ENCODE results near the gene MANBA.

MANBA gene

DNA sequence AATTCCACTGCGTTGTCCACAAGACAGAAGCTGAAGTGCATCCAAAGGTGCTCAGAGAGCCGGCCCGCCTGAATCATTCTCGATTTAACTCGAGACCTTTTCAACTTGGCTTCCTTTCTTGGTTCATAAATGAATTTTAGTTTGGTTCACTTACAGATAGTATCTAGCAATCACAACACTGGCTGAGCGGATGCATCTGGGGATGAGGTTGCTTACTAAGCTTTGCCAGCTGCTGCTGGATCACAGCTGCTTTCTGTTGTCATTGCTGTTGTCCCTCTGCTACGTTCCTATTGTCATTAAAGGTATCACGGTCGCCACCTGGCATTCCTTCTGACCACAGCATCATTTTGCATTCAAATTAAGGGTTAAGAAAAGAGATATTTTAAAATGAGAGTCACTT lies 144.1 kb downstream of the MANBA start:
- peak; percentile 32 for DNase-seq

DNA sequence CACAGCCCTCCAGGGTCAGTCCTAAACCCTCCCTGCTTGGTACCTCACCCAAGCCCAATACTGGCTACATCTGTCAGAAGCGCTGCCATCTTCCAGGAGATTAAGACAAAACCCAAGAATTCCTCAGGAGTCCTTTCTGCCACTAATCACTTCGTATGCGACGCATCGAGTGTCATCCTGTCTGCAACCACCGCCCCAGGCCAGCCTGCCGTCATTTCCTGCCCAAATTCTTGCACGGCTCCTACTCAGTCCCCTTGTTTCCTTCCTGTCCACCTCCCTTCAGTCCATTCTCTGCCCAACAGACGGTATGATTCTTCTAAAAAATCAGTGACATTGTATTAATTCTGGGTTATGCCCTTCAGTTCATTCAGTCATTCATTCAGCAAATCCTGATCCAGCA lies 146.0 kb downstream of the MANBA start:
- DNase-seq: peak; percentile 49

GRCh38 chr4:102612824-102613366 lies 147.9 kb downstream of the MANBA start:
- DNase-seq: peak; percentile 63

- DNase-seq: no peak
These were observed 148.6 kb downstream of the MANBA start for GRCh38 chr4:102612210-102612609.

DNA sequence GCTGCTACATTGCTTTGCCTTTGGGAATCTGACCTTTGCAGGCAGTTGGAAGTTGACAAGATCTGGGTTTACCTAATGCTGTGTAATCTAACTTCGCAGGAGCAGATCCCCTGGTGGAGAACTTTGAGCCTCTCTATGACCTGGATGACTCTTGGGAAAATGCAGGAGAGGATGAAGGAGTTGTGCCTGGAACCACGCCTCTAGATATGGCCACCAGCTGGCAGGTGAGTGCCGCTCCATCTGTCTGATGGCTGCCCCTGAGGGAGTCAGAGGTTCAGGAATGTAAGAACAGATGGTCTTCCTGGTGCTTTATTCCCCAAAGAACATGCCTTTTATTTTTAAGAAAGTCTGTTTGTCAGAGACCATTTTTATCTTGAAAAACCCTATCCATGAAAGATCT lies 150.3 kb downstream of the MANBA start:
- DNase-seq: no peak

- no peak for DNase-seq
These were observed 150.8 kb downstream of the MANBA start for GRCh38 chr4:102610007-102610406.

DNA sequence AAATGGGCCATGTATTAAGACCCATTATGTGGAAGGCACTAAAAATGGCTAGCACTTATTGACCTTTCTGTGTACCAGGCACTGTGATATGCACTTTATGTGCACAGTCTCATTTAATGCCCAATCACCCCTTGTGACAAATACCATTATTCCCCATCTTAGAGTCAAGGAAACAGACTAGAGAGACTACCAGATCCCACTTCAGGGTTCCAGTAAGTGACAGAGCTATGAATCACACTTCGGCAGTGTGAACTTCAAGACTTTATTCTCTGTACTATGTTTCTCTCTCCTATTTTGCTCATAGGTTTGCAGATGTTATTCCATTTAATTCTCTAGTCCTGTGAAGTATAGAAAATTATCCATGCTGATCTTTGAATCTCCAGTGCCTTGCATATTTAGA lies 152.6 kb downstream of the MANBA start:
- no peak for DNase-seq

DNA sequence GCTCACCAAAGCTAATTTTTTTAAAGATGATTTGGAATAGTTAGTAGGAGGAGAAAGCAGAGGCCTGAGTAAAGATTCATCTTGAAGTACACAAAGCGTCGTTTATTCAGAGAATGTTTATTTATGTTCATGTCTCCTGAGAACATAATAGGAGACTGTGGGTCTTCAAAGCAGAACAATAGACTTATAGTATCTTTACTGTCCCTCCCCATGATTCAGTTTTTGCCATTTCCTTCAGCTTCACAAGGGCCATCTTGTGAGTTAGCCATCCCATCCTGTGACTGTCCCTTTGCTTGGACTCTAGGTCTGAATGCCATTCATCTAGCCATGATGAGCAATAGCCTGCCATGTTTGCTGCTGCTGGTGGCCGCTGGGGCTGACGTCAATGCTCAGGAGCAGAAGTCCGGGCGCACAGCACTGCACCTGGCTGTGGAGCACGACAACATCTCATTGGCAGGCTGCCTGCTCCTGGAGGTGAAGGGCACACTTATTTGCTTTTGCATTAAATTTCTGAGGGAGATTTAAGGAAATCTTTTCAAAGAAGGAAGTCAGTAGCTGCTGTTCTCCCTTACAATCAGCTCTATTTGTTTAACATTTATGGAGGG lies 153.8 kb downstream of the MANBA start:
- no peak for DNase-seq

DNA sequence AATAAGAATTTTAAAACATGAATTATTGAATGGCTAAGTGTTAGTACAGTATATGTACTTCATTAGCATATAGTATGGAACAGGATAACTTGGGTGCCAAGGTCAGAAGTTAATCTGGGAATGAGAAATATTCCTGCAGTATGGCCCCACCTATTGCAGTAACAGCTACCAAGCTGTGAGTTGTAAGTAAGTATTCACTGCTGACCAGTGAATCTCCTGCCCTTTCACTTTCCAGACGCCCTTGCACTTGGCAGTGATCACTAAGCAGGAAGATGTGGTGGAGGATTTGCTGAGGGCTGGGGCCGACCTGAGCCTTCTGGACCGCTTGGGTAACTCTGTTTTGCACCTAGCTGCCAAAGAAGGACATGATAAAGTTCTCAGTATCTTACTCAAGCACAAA lies 154.5 kb downstream of the MANBA start:
- no peak for DNase-seq

GRCh38 chr4:102604222-102604940 lies 156.4 kb downstream of the MANBA start:
- no peak for DNase-seq

DNA sequence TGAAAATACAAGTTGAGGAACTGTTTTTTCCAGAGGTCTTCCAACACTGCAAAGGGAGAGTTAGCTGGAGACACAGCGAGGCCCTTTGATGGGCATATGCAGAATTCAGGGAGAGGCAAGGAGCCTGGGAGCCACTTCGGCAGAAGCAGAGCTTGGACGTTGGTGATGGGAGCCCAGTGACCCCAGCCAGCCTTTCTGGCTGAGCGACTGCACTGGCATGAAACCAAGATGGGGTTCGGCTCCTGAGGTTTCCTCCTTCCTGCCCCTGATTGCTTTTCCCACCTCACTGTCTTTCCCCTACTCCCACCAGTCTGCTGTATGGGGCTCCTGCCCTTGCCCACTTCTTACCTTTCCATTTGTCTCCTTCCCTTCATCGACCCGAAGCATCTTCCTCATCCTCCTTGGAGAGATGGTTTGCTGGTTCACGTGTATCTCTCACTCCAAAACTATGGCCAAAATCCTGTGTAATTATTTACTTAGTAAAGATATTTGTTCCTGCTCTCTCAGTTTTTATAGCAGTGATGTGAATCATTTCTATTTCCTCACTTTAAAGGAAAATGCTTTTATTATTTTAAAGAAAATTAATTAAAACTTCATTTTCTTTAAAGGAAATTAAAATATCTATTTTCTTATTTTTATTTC lies 159.1 kb downstream of the MANBA start:
- no peak for DNase-seq

DNA sequence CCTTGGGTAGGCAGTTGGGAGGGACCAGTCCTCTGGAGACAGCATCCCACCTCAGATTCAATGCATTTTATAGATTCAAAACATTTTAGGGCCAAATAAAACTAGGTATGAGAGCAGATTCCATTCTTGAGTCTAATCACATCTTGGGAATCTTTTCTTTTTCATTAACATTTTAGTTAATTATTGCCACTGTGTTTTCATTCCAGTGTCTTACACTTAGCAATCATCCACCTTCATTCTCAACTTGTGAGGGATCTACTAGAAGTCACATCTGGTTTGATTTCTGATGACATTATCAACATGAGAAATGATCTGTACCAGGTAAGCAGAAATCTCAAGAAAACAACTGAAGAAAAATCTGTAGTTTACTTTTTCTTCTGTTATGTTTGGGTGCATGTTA lies 160.1 kb downstream of the MANBA start:
- DNase-seq: no peak

DNA sequence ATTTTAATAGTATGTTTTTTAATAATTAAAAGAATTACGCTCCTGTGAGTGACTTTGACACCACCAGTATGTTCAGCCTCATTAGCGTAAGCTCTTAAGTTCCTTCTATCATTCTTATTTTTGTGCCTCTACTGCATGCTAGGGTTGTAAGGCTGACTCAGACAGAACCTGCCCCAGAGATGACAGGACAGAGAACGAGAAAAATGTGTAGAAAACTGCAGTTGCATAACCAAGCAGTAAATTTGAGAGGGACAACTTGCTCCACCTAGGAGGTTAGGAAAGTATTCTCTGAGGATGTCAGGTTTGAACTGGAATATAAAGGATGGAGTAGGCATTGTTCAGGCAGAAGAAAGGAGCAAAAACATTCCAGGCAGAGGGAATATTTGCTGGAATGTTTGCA lies 160.9 kb downstream of the MANBA start:
- no peak for DNase-seq

DNA sequence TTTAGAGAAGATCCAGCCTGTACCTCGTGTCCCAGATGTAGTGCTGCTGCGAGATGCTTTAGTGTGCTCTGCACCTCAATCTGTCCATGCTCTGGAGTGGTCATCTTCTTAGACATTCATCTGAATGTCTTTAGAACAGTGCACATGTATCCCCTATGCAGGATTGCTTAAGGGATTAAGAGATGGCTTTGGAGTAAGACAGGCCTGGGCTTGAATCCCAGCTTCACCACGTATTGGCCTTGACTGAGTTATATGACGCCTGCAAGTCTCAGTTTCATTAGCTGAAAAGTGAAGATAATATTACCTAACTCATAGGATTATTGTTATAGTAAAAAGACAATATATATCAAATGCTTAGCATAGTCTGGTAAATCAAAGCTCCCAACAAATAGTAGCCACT lies 161.3 kb downstream of the MANBA start:
- DNase-seq: no peak

GRCh38 chr4:102598762-102599374 lies 161.9 kb downstream of the MANBA start:
- DNase-seq: no peak

- DNase-seq: no peak
These were observed 162.5 kb downstream of the MANBA start for GRCh38 chr4:102598086-102598761.

GRCh38 chr4:102596532-102596931 lies 164.2 kb downstream of the MANBA start:
- DNase-seq: no peak

GRCh38 chr4:102594000-102594399 lies 166.8 kb downstream of the MANBA start:
- DNase-seq: no peak

GRCh38 chr4:102593147-102593546 lies 167.6 kb downstream of the MANBA start:
- no peak for DNase-seq

- DNase-seq: no peak
These were observed 168.5 kb downstream of the MANBA start for GRCh38 chr4:102592256-102592655.

DNA sequence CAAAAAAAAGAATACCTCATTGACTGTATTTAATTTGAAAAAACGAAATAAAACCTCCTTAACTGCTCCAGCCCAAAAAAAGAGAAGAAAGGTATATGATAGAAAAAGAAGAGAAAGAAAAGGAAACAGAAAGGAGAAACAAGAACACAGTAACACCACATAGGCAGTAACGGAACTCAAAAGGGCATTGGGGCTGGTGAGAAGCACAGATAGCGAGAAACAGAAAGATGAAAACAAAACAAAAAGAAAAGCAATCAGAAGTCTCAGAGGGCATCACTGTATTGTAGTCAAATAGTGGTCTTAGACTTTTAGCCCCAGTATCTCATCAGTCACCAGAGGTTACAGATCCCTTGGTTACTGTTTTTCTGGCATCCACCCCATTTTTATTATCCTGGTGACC lies 171.0 kb downstream of the MANBA start:
- no peak for DNase-seq

- DNase-seq: peak; percentile 47
These were observed 174.1 kb downstream of the MANBA start for GRCh38 chr4:102586644-102587021.

DNA sequence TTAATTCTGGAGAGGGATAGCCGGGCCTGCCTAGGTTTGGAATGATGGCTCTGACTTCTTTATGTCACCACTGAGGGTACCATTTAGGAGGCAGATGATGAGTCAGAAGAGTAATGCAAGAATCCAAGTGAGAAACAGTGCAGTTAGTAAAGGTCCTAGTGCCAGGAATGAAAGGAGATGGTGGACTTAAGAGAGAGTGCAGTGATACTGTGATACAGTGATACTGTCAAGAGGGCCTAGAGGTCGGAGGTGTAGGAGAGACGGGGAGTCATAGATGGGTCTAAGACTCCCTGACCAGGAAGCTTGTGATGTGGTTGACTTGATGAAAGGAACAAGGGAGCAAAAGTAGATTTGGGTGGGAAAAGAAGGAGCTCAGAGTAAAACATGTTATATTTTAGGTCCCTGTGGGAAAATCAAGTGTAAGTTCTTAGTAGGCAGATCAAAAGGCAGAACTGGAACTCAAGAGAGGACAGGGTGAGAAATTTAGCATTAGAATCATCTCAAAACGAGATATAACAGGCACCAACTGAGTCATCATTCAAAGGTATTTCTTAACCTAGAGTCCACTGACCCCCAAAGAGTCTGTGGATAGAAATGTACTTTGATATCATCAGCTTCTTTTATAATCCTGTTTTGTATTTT lies 174.6 kb downstream of the MANBA start:
- no peak for DNase-seq

All from CD4-positive, alpha-beta T cell treated with Interleukin-17A for 4 hours (primary cell).